GM06990 (cell line): ENCODE results near the gene GNB2.
A peak's percentile ranks its signal among the peaks of the same experiment; 100 is the strongest.

Source experiments
- DNase-seq: peaks from one replicate; pipeline ENCODE4 v3.0.0-alpha.2; 2011; ENCODE audit not compliant: insufficient read length; ENCODE audit errors: extremely low read depth
- H3K27me3 ChIP-seq: replicated peaks from 2 replicates; pipeline ENCODE4 v1.6.0; 2011; ENCODE audit warnings: low read length; ENCODE audit not compliant: control insufficient read depth, insufficient read depth
- H3K36me3 ChIP-seq: 2 replicates; pipeline ENCODE4 v1.5.1; 2011; ENCODE audit warnings: low read length; ENCODE audit not compliant: control insufficient read depth, insufficient read depth
- H3K4me3 ChIP-seq: replicated peaks from 2 replicates; pipeline ENCODE4 v1.5.1; 2011; ENCODE audit warnings: low read depth, mild to moderate bottlenecking, control low read depth, low read length
- CTCF ChIP-seq: IDR thresholded peaks from 2 replicates; pipeline ENCODE4 v1.5.1; 2011; ENCODE audit warnings: low read length, control low read depth, mild to moderate bottlenecking, inconsistent platforms; ENCODE audit not compliant: insufficient read depth, poor library complexity, severe bottlenecking

Gene GNB2

GRCh38 chr7:100670074-100670473 lies 3.5 kb upstream of the GNB2 start:
- no peak for TF ChIP-seq CTCF
- Histone ChIP-seq H3K27me3 (no peaks in the 10 kb centered on the region), H3K36me3 (no peaks in the 10 kb centered on the region), H3K4me3 (no peak overlapping the region)
- DNase-seq: no peak

GRCh38 chr7:100671353-100672327 lies 1.9 kb upstream of the GNB2 start:
- TF ChIP-seq CTCF: no peak
- peaks cover 3% of the 10 kb centered on the region for H3K36me3 ChIP-seq
- no peak overlapping the region for H3K4me3 ChIP-seq
- no peaks in the 10 kb centered on the region for H3K27me3 ChIP-seq
- DNase-seq: no peak

- H3K36me3 ChIP-seq: peaks cover 22% of the 10 kb centered on the region
- H3K27me3 ChIP-seq: no peaks in the 10 kb centered on the region
- no peak for TF ChIP-seq CTCF
- peak; percentile 80 for DNase-seq
- peak overlapping the region; percentile 96 for H3K4me3 ChIP-seq
Observed at GRCh38 chr7:100673942-100674410, 436 bp downstream of the GNB2 start.

GRCh38 chr7:100674411-100675104 lies 1.0 kb downstream of the GNB2 start:
- Histone ChIP-seq H3K27me3 (no peaks in the 10 kb centered on the region), H3K4me3 (peak overlapping the region; percentile 96), H3K36me3 (peaks cover 22% of the 10 kb centered on the region)
- no peak for DNase-seq
- no peak for TF ChIP-seq CTCF

- no peak for TF ChIP-seq CTCF
- H3K27me3 ChIP-seq: no peaks in the 10 kb centered on the region
- H3K4me3 ChIP-seq: peak overlapping the region; percentile 96
- DNase-seq: no peak
- H3K36me3 ChIP-seq: peaks cover 24% of the 10 kb centered on the region
Observed at GRCh38 chr7:100675105-100675451, 1.5 kb downstream of the GNB2 start.
